GM23248 (cell line): ENCODE measurements around the gene HOMER2. TPM values are rescaled to one million over a fixed set of nuclear protein-coding genes. Genes with fewer than 3 reads are reported as not detected.

Source experiments
- DNase-seq: peaks from one replicate; pipeline ENCODE4 v3.0.0-alpha.2; 2015
- H2AFZ ChIP-seq: fragments of 200-600 bp; sonication (generic); 2 replicates; pipeline ENCODE4 v1.6.1; 2016; ENCODE audit warnings: antibody characterized with exemption
- H3F3A ChIP-seq: fragments of 200-600 bp; sonication (generic); 2 replicates; pipeline ENCODE4 v1.6.1; 2016; ENCODE audit warnings: mild to moderate bottlenecking, antibody characterized with exemption, mixed run types; ENCODE audit not compliant: insufficient read depth
- H3K27ac ChIP-seq: fragments of 200-600 bp; sonication (generic); 2 replicates; pipeline ENCODE4 v1.5.1; 2016; ENCODE audit warnings: mild to moderate bottlenecking
- H3K27me3 ChIP-seq: fragments of 200-600 bp; sonication (generic); replicated peaks from 2 replicates; pipeline ENCODE4 v1.6.1; 2016; ENCODE audit warnings: mild to moderate bottlenecking; ENCODE audit not compliant: insufficient read depth
- H3K36me3 ChIP-seq: fragments of 200-600 bp; sonication (generic); 2 replicates; pipeline ENCODE4 v1.6.1; 2016; ENCODE audit warnings: low read depth, mild to moderate bottlenecking
- H3K4me1 ChIP-seq: fragments of 200-600 bp; sonication (generic); 2 replicates; pipeline ENCODE4 v1.6.1; 2016; ENCODE audit warnings: mild to moderate bottlenecking; ENCODE audit not compliant: insufficient read depth
- H3K4me2 ChIP-seq: fragments of 200-600 bp; sonication (generic); one replicate; pipeline ENCODE4 v1.6.1; 2016; ENCODE audit warnings: mild to moderate bottlenecking; ENCODE audit not compliant: unreplicated experiment
- H3K4me3 ChIP-seq: fragments of 200-600 bp; sonication (generic); 2 replicates; pipeline ENCODE4 v1.5.1; 2016; ENCODE audit warnings: mild to moderate bottlenecking
- H3K79me2 ChIP-seq: fragments of 200-600 bp; sonication (generic); 2 replicates; pipeline ENCODE4 v1.6.1; 2016; ENCODE audit warnings: mild to moderate bottlenecking; ENCODE audit not compliant: insufficient read depth
- H3K9ac ChIP-seq: fragments of 200-600 bp; sonication (generic); 2 replicates; pipeline ENCODE4 v1.6.1; 2016; ENCODE audit warnings: mild to moderate bottlenecking
- H3K9me2 ChIP-seq: fragments of 200-600 bp; sonication (generic); 2 replicates; pipeline ENCODE4 v1.6.1; 2016; ENCODE audit warnings: mixed run types, mild to moderate bottlenecking, moderate library complexity; ENCODE audit not compliant: insufficient read depth
- H3K9me3 ChIP-seq: fragments of 200-600 bp; sonication (generic); one replicate; pipeline ENCODE4 v1.6.1; 2017; ENCODE audit warnings: low read depth
- H4K20me1 ChIP-seq: fragments of 200-600 bp; sonication (generic); 2 replicates; pipeline ENCODE4 v1.6.0; 2016; ENCODE audit not compliant: insufficient read depth
- EZH2 ChIP-seq: fragments of 200-600 bp; sonication (generic); IDR thresholded peaks from 2 replicates; pipeline ENCODE4 v1.6.1; 2018; ENCODE audit warnings: antibody characterized with exemption, mild to moderate bottlenecking; ENCODE audit not compliant: insufficient read depth, poor library complexity, severe bottlenecking
- EZH2phosphoT487 ChIP-seq: fragments of 200-600 bp; sonication (generic); IDR thresholded peaks from 2 replicates; pipeline ENCODE4 v1.6.1; 2018; ENCODE audit warnings: antibody characterized with exemption, moderate library complexity, mild to moderate bottlenecking, low read depth; ENCODE audit not compliant: insufficient read depth
- WGBS, 2 experiments: methylation state at CpG; one replicate each; pipeline ENCODE4 v1.1.6; 2015 to 2017; ENCODE audit warnings: low lambda C conversion rate in 2 of 2, low coverage in 1 of 2; ENCODE audit errors: missing lambda C conversion rate in 2 of 2; 5-methylcytosine and 5-hydroxymethylcytosine counted together
- in situ Hi-C: fragments of 300-500 bp; cut with MboI; formaldehyde crosslinking; loops from 2 replicates; pipeline ENCODE4 v1.15.0; 2020
- polyA plus RNA-seq: library from polyadenylated mRNA; unstranded; fragments of >200 nt; fragmentation: Nextera tagmentation; extraction: Ambion mirVana; gene quantifications from 2 replicates; pipeline ENCODE4 v1.2.1, GENCODE V29; 2016
- total RNA-seq: library from RNA; depleted of rRNA; stranded (reverse); fragments of >200 nt; shearing (Covaris generic); gene quantifications from 2 replicates; pipeline ENCODE4 v1.2.3, GENCODE V29; 2014

HOMER2 gene
- total and polyA plus RNA-seq, 2 experiments from 2014 or later: 9.0 to 17.0 TPM

DNA sequence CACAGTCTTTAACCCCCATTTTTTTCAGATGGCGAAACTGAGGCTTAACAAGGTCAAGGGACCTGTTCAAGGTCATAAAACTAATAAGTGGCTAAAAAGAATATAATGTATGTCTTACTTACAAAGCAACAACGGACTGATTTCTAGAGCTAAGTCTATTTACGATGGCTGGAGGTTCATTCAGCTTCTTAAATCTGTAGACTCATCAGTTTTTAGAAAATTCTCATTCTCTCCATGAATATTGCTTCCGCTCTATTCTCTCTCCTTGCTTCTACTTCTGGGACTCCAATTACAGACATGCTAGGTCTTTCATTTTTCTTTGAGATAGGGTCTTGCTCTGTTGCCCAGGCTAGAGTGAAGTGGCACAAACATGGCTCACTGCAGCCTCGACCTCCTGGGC is 74.2 kb downstream of the HOMER2 start:
- no peaks in the 10 kb centered on the region for H3K27me3 ChIP-seq
- no peaks in the 10 kb centered on the region for H3K9me2 ChIP-seq
- H3K36me3 ChIP-seq: no peaks in the 10 kb centered on the region
- no peak overlapping the region for H3K9ac ChIP-seq
- H2AFZ ChIP-seq: no peak overlapping the region
- peaks cover 18% of the 10 kb centered on the region for H3F3A ChIP-seq
- no peaks in the 10 kb centered on the region for H3K79me2 ChIP-seq
- no peaks in the 10 kb centered on the region for H4K20me1 ChIP-seq
- in situ Hi-C loops: no loop called here
- no peak overlapping the region for H3K27ac ChIP-seq
- H3K4me3 ChIP-seq: no peak overlapping the region
- H3K4me2 ChIP-seq: no peak overlapping the region
- no peak for TF ChIP-seq EZH2phosphoT487
- TF ChIP-seq EZH2: no peak
- H3K4me1 ChIP-seq: peaks cover 13% of the 10 kb centered on the region
- 89 to 94% methylated on average over 5 of the region's 5 CpGs for WGBS, 2 experiments
- DNase-seq: no peak
- no peaks in the 10 kb centered on the region for H3K9me3 ChIP-seq

DNA sequence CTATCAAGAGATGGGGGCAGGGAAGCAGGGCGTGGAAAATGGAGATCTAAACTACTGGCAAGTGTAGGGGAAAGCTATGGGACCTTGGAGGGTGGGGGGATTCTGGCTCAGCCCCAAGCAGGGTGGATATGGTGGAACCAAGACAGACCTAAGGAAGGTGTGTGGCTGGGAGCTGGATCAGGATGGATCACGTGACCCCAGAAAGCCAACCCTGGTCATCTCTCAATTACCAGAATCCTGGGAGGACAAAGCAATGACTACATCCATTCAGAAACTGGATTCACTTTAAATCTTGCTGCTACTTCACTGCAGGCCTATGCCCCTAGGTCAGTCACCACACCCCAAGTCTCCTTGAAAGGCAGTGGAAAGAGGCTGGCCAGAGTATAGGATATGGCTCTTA is 74.7 kb downstream of the HOMER2 start:
- H3K27ac ChIP-seq: no peak overlapping the region
- no peaks in the 10 kb centered on the region for H3K9me3 ChIP-seq
- H3K9ac ChIP-seq: no peak overlapping the region
- no peaks in the 10 kb centered on the region for H3K36me3 ChIP-seq
- no peak for DNase-seq
- H3F3A ChIP-seq: peaks cover 18% of the 10 kb centered on the region
- in situ Hi-C loops: no loop called here
- no peak overlapping the region for H3K4me2 ChIP-seq
- no peaks in the 10 kb centered on the region for H3K27me3 ChIP-seq
- no peak overlapping the region for H3K4me3 ChIP-seq
- H3K79me2 ChIP-seq: no peaks in the 10 kb centered on the region
- 77 to 79% methylated on average over 2 of the region's 2 CpGs for WGBS, 2 experiments
- no peak overlapping the region for H2AFZ ChIP-seq
- H3K9me2 ChIP-seq: no peaks in the 10 kb centered on the region
- TF ChIP-seq EZH2 (no peak), EZH2phosphoT487 (no peak)
- H3K4me1 ChIP-seq: peaks cover 13% of the 10 kb centered on the region
- no peaks in the 10 kb centered on the region for H4K20me1 ChIP-seq

DNA sequence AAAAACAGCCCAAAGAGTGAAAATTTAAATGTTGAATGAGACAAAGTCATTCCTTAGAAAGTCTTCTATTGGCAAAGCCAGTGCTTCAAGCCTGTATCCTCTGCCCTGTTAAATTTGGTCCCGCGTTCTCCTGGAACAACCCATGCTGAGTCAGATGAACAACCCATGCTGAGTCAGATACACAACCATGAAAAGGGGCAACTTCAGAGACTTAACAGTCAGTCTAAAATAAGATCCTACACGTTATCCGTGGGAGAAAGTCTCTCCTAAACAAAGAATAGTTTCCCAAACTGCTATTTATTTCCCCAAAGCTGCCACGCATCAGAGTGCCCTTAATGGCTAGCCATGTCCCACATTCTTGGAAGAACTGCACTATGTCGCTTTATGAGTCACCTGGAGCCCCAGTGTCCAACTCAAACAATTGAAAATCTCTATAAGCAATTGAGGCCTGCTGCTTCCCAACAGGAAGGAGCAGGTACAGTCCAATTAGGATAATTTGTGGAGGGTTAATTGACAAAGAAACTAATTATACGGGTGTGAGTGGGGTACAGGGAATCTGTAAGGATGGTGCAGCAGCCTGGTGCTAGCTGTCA is 77.0 kb downstream of the HOMER2 start:
- H3K27ac ChIP-seq: peak overlapping the region; percentile 81
- peak; percentile 90 for DNase-seq
- H4K20me1 ChIP-seq: no peaks in the 10 kb centered on the region
- no peaks in the 10 kb centered on the region for H3K9me3 ChIP-seq
- H3K79me2 ChIP-seq: no peaks in the 10 kb centered on the region
- H3K4me3 ChIP-seq: peak overlapping the region; percentile 44
- H3K9me2 ChIP-seq: no peaks in the 10 kb centered on the region
- 13 to 16% methylated on average over 7 of the region's 7 CpGs for WGBS, 2 experiments
- in situ Hi-C loops: no loop called here
- peaks cover 18% of the 10 kb centered on the region for H3F3A ChIP-seq
- H2AFZ ChIP-seq: peak overlapping the region; percentile 58
- H3K4me1 ChIP-seq: peaks cover 13% of the 10 kb centered on the region
- H3K36me3 ChIP-seq: no peaks in the 10 kb centered on the region
- TF ChIP-seq EZH2 (no peak), EZH2phosphoT487 (no peak)
- H3K27me3 ChIP-seq: no peaks in the 10 kb centered on the region
- peak overlapping the region; percentile 76 for H3K4me2 ChIP-seq
- peak overlapping the region; percentile 51 for H3K9ac ChIP-seq

DNA sequence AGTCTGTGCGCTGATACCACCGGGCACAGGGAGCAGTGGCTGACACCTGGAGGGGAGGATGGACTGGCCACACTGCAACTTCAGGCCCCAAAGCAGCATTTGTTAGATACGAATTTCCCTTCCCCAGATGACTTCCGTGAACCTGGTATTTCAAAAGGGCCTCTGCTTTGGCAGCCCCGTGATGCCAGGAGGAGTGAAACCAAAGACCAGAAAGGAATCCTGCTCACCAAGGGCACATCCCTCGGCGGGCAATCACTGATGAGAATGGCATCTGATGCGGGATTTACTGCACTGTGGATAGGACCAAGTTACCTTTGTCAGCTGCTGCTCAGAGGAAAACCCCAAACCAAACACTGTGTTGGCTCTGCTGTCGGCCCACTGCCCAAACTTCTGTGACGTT is 77.6 kb downstream of the HOMER2 start:
- Histone ChIP-seq H3K79me2 (no peaks in the 10 kb centered on the region), H3K9me2 (no peaks in the 10 kb centered on the region), H3K9ac (peak overlapping the region; percentile 51; the same call in 1 of the 2 replicates), H3K9me3 (no peaks in the 10 kb centered on the region), H3K4me3 (no peak overlapping the region), H3F3A (peaks cover 18% of the 10 kb centered on the region), H2AFZ (0 out of 2 replicates have a peak overlapping the region, but pooled peaks have one; percentile 58), H3K36me3 (no peaks in the 10 kb centered on the region), H3K4me1 (peaks cover 13% of the 10 kb centered on the region), H3K27ac (peak overlapping the region; percentile 81; the same call in 1 of the 2 replicates), H3K27me3 (no peaks in the 10 kb centered on the region), H4K20me1 (no peaks in the 10 kb centered on the region), H3K4me2 (peak overlapping the region; percentile 26)
- no peak for DNase-seq
- in situ Hi-C loops: no loop called here
- TF ChIP-seq EZH2phosphoT487 (no peak), EZH2 (no peak)
- WGBS, 2 experiments: 79 to 82% methylated on average over 10 of the region's 10 CpGs

DNA sequence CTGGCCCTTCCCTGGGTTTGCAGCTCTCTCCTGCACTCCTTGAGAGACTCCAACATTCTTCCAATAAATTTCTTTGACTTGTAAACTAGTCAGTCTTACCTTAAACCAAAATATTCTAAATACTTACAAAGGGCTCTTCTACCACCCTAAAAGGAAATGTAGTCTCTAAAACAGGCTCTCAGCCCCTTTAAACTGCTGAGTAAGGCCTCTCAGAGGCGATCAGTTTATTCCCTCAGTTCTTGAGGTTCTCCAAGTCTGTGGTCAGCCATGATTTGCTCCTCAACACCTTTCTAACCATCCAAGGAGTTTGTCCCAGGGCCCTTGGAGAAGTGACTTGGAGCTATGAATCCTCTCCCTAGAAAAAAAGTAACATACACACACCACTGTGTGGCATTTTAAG is 78.3 kb downstream of the HOMER2 start:
- no peaks in the 10 kb centered on the region for H4K20me1 ChIP-seq
- TF ChIP-seq EZH2phosphoT487: no peak
- TF ChIP-seq EZH2: no peak
- no peaks in the 10 kb centered on the region for H3K79me2 ChIP-seq
- no peaks in the 10 kb centered on the region for H3K9me3 ChIP-seq
- in situ Hi-C loops: no loop called here
- H2AFZ ChIP-seq: no peak overlapping the region
- H3K4me3 ChIP-seq: no peak overlapping the region
- peaks cover 18% of the 10 kb centered on the region for H3F3A ChIP-seq
- H3K27ac ChIP-seq: no peak overlapping the region
- H3K4me1 ChIP-seq: peaks cover 13% of the 10 kb centered on the region
- no peaks in the 10 kb centered on the region for H3K9me2 ChIP-seq
- H3K9ac ChIP-seq: no peak overlapping the region
- no peaks in the 10 kb centered on the region for H3K36me3 ChIP-seq
- H3K27me3 ChIP-seq: no peaks in the 10 kb centered on the region
- WGBS, 2 experiments: 86 to 90% methylated on average over 1 of the region's 1 CpG
- H3K4me2 ChIP-seq: no peak overlapping the region
- no peak for DNase-seq
